Stimulated activated CD8-positive, alpha-beta memory T cell treated with anti-CD3 and anti-CD28 coated beads, Interleukin-4, amount 100 ng/mL, for 1 hour (primary cell): ENCODE results near the gene SMAD7.

ENCODE experiments used
- DNase-seq, 2 donors: peaks; one replicate each; pipeline ENCODE4 v3.0.0-alpha.2; 2020; ENCODE audit warnings: low read depth in 2 of 2, low spot score in 1 of 2

SMAD7 gene

DNA sequence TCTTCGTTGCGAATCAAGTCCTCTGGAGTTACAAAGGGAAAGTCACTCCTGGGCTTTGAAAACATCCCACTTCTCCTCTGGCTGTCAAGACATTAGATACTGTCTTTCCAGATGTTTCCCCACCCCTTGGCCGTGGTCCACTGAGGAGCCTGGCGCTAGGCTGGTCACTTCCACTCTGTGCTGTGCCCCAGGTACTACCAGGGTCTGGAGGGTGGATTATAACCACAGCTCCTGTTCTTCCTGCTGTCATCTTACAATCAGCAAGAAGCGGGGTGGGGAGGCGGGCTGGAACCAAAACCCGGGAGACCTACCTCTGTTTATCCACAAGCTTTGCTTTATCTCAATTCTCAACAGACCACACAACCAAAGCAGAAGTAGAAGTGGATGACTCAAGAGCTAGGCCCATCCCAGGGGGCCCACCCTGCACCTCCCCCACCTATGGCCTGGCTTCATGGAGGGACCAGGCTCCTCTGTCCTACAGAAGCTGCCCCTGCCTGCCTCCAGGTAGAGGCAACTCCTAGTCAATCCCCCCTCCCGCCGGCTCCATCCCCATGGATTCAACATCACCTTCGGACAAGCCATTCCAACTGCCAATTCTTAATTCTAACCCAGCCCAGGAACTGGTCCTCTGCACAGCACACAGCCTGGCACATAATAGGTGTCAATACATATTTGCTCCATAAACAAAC lies 17.8 kb downstream of the SMAD7 start:
- DNase-seq = no peak

DNA sequence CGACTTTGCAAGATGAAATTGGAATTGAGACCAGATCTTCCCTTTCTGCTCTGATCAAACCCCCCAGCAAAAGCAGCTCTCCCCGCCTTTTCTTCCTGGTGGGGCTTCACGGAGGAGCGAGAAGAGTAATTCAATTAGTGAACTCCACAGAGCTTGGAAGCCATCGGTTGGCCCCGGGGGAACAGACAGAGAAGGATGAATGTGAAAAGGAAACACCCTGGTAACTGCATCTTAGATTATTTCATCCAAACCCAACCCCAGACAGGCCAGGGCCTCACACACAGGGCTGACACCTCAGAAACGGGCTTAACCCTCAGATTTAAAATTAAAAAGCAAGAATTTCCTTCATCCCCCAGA lies 18.3 kb downstream of the SMAD7 start:
- no peak for DNase-seq

DNA sequence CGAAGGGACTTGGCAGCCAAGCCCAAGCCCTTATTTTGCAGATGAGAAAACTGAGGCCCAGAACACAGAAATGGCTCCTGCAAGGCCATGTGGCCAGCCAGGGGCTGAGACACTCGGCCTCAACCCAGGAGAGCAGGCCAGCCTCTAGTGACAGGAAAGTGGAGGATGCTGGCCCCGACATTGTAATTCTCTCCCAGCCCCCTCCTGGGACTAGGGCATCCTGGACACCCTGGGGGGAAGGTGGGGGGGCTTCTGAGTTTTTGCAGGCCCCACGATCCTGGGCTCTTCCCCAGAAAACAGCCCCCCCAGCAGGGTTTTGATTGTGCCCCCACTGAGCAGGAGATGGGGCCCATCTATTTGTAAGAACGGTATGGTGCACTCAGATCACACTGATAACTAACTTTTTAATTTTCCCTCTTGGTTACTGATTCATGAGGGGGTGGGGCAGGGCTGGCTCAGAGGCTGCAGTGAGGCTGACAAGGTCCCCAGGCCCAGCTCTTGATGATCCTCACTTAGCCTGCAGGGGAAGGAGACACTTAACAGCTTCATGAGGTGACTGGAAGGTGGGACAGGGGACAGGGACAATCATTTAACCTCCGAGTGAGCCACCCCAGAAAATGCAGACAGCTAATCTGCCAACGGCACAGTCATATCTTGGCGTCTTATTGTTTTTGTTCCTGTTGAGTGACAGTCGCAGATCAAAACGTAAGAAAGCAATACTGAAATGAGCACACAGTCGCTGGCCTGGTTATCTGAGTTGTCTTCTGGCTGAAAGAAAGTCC lies 18.9 kb downstream of the SMAD7 start:
- DNase-seq = no peak

- no peak for DNase-seq
Observed at GRCh38 chr18:48930926-48931325, 19.8 kb downstream of the SMAD7 start.

- no peak for DNase-seq
Observed at GRCh38 chr18:48929941-48930713, 20.6 kb downstream of the SMAD7 start.

DNA sequence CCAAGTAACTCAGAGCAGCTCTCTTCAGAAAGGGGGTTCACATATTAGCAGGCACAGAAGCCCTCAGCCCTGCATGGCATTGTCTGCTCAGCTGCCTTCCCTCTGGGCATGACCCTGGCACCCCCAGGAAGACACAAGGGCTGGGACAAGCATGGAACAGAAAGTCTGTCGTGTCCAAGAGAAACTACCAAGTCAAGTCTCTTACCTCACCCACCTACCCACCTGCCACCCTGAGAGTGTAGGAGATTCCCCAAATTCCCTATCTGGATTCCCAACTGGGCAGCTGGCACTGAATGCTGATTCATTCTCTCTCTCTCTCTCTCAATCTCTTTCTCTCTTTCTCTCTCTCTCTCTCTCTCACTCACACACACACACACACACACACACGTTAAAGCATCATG lies 21.6 kb downstream of the SMAD7 start:
- no peak for DNase-seq

- peak; percentile 56 to 59 for DNase-seq
Observed at GRCh38 chr18:48928787-48929186, 22.0 kb downstream of the SMAD7 start.

- DNase-seq = no peak
Observed at GRCh38 chr18:48927286-48928080, 23.3 kb downstream of the SMAD7 start.

GRCh38 chr18:48926420-48926857 lies 24.3 kb downstream of the SMAD7 start:
- no peak for DNase-seq

- no peak for DNase-seq
Observed at GRCh38 chr18:48925491-48925780, 25.3 kb downstream of the SMAD7 start.

GRCh38 chr18:48924630-48925490 lies 25.9 kb downstream of the SMAD7 start:
- DNase-seq = no peak

GRCh38 chr18:48923746-48924629 lies 26.8 kb downstream of the SMAD7 start:
- DNase-seq = no peak

GRCh38 chr18:48922801-48923730 lies 27.7 kb downstream of the SMAD7 start:
- DNase-seq = no peak

DNA sequence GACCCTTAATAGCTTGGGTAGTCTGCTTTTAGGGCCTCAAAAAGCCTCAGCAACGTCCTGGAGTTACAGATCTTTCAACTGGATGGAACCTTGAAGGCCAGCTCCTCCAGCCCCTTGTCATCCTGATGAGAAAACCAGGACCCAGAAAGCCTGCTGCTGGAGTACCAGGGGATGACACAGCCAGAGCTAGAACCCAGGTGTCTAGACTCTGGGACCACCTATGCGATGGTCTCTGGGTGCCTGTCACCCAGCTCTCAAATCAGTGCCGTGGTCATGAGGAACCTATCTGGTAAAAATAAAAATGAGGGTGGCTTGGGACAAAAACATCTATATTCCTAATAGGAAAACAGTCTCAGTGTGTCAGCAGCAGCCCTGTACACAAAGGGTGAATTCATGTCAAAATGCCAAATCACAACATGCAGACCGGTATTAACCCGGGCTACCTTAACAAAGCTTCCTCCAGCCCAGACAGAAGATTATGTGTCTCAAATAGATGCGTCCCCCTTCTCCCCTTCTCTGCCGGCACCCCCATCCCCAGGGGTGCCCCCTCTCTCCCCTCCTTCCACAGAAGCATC lies 28.5 kb downstream of the SMAD7 start:
- no peak for DNase-seq

- DNase-seq = no peak
Observed at GRCh38 chr18:48921305-48922225, 29.2 kb downstream of the SMAD7 start.

- no peak for DNase-seq
Observed at GRCh38 chr18:48920408-48921038, 30.2 kb downstream of the SMAD7 start.
